GM12878 (cell line): ENCODE measurements around the gene FAM221B. TPM values are rescaled to one million over a fixed set of nuclear protein-coding genes. Genes with fewer than 3 reads are reported as not detected.

Experiments used
- BCL3 ChIP-seq: IDR thresholded peaks from 2 replicates; pipeline ENCODE4 v1.6.1; 2011; ENCODE audit warnings: borderline replicate concordance, low read depth, mild to moderate bottlenecking, moderate library complexity, low read length; ENCODE audit not compliant: insufficient read depth, poor library complexity, severe bottlenecking
- BMI1 ChIP-seq: fragments of 450-650 bp; IDR thresholded peaks from 2 replicates; pipeline ENCODE4 v1.6.1; 2016; ENCODE audit warnings: mild to moderate bottlenecking, moderate library complexity, borderline replicate concordance
- CEBPB ChIP-seq, 2 experiments: fragments of 150-350 bp in 1 of 2; IDR thresholded peaks; 2 replicates each; pipeline ENCODE4 v1.6.1; 2012 to 2014; ENCODE audit warnings: low read depth in 2 of 2, low read length in 2 of 2, borderline replicate concordance in 1 of 2, inconsistent platforms in 1 of 2
- ESRRA ChIP-seq: IDR thresholded peaks from 2 replicates; pipeline ENCODE4 v1.6.1; 2012; ENCODE audit warnings: mild to moderate bottlenecking, low read length, improper control_type of control experiment
- GATAD2B ChIP-seq: fragments of 450-650 bp; conservative IDR thresholded peaks from 2 replicates; pipeline ENCODE4 v1.6.1; 2017; ENCODE audit warnings: low read depth, mild to moderate bottlenecking, moderate library complexity
- HCFC1 ChIP-seq: fragments of 150-350 bp; IDR thresholded peaks from 2 replicates; pipeline ENCODE4 v1.6.1; 2014; ENCODE audit warnings: low read length
- JUND ChIP-seq: IDR thresholded peaks from 2 replicates; pipeline ENCODE4 v1.6.1; 2012; ENCODE audit warnings: low read depth, mild to moderate bottlenecking, low read length, improper control_type of control experiment, moderate library complexity
- TBL1XR1 ChIP-seq: IDR thresholded peaks from 2 replicates; pipeline ENCODE4 v1.6.1; 2012; ENCODE audit warnings: low read depth, low read length, improper control_type of control experiment
- ZBTB40 ChIP-seq: fragments of 450-650 bp; IDR thresholded peaks from 2 replicates; pipeline ENCODE4 v1.6.1; 2016; ENCODE audit warnings: mild to moderate bottlenecking, moderate library complexity, borderline replicate concordance
- ZNF207 ChIP-seq: fragments of 450-650 bp; IDR thresholded peaks from 2 replicates; pipeline ENCODE4 v1.6.1; 2014; ENCODE audit warnings: antibody characterized with exemption, mild to moderate bottlenecking, borderline replicate concordance
- ZNF24 ChIP-seq: fragments of 450-650 bp; IDR thresholded peaks from 2 replicates; pipeline ENCODE4 v1.6.1; 2017; ENCODE audit warnings: antibody characterized with exemption, mild to moderate bottlenecking
- ZNF274 ChIP-seq: IDR thresholded peaks from one replicate; pipeline ENCODE4 v1.8.0; 2011; ENCODE audit not compliant: insufficient read length, insufficient read depth
- polyA plus RNA-seq, 11 experiments: library from polyadenylated mRNA; depleted of rRNA in 4 of 11; unstranded in 6 of 11; stranded (reverse) in 5 of 11; fragments of >200 nt; fragmentation: Nextera tagmentation in 4 of 11; fragmentation: Illumina TruSeq in 1 of 11; extraction: Ambion mirVana in 4 of 11; extraction: Trizol in 1 of 11; gene quantifications; 1 replicate in 1 of 11; 2 replicates in 10 of 11; pipeline versions ENCODE4 v1.2.1 to v1.2.3, GENCODE V29; 2011 to 2016; ENCODE audit warnings: inconsistent platforms in 2 of 11, missing spikeins in 2 of 11, low read depth in 1 of 11
- total RNA-seq, 4 experiments: library from RNA; depleted of rRNA in 3 of 4; stranded (reverse); fragments of >200 nt in 3 of 4; fragmentation: Illumina TruSeq in 1 of 4; extraction: Trizol in 1 of 4; gene quantifications; 2 replicates each; pipeline versions ENCODE4 v1.2.1 to v1.2.3, GENCODE V29; 2013 to 2021

The FAM221B gene
- total and polyA plus RNA-seq, 10 of the 15 experiments (the other 5 are each of a cell fraction or from before 2014, with no cell fraction given) = 0.02 to 0.12 (median 0.04) TPM; not detected in 5

- TF ChIP-seq BCL3 (no peak), GATAD2B (no peak), ZBTB40 (peak; percentile 41; the same call in 1 of the 2 replicates), BMI1 (peak; percentile 90), HCFC1 (no peak), ZNF274 (no peak), JUND (no peak), ZNF207 (no peak), ESRRA (no peak), TBL1XR1 (no peak), ZNF24 (no peak), CEBPB (IDR thresholded peaks at IDR 0.05; ENCODE audit: borderline replicate concordance in 1 of 2, low read depth in 2 of 2, low read length in 2 of 2) (no peak)
Measured at GRCh38 chr9:35828716-35829083, at the start of gene FAM221B (continued).
